HepG2 (cell line): Measurements from ENCODE around the gene ESYT3.

Experiments
- CEBPZ ChIP-seq: IDR thresholded peaks from 2 replicates; pipeline ENCODE4 v1.6.1; 2012; ENCODE audit warnings: low read length, improper control_type of control experiment
- GABPA ChIP-seq, 2 experiments: IDR thresholded peaks; 2 replicates each; pipeline ENCODE4 v1.6.1; 2011 to 2016; ENCODE audit warnings: low read depth in 2 of 2, low read length in 1 of 2, missing biosample characterization in 1 of 2, missing genetic modification characterization in 1 of 2
- MEF2D ChIP-seq: sonication (generic); formaldehyde crosslinking; IDR thresholded peaks from 2 replicates; pipeline ENCODE4 v1.5.1; 2020; ENCODE audit warnings: mild to moderate bottlenecking, missing genetic modification reagents
- POLR2AphosphoS5 ChIP-seq: IDR thresholded peaks from 2 replicates; pipeline ENCODE4 v1.6.1; 2012; ENCODE audit warnings: low read depth, low read length
- TF ChIP-seq, protein P1 (sequence below): sonication (generic); formaldehyde crosslinking; IDR thresholded peaks from 2 replicates; pipeline ENCODE4 v1.4.0; 2020; ENCODE audit warnings: missing genetic modification reagents, low read depth, mild to moderate bottlenecking, borderline replicate concordance
- TF ChIP-seq, protein P2 (sequence below), 2 experiments: sonication (generic) in 1 of 2; formaldehyde crosslinking in 1 of 2; IDR thresholded peaks; 2 replicates each; pipeline versions ENCODE4 v1.5.1 to v1.6.1; 2011 to 2020; ENCODE audit warnings: borderline replicate concordance in 1 of 2, low read depth in 1 of 2, low read length in 1 of 2, mild to moderate bottlenecking in 1 of 2, missing genetic modification reagents in 1 of 2, moderate library complexity in 1 of 2

DNA sequence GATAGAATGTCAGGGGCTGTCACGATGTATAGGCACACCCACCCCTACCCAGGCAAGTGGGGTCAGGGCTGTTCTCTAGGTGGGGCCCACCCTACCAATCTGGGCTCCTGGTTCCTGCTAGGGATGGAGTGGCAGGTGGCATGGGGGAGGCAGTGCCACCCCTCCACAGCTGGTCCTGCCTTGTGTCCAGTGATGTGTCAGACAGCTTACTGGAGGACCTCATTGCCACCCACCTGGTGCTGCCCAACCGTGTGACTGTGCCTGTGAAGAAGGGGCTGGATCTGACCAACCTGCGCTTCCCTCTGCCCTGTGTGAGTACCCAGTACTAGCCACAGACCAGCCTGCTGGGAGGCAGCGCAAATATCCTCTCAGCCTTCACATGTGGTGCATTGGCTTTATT, 27.5 kb downstream of the ESYT3 start:
- no peak for TF ChIP-seq GABPA (IDR thresholded peaks at IDR 0.05; ENCODE audit: low read depth, low read length)
- TF ChIP-seq GABPA (CRISPR knock-in tag; IDR thresholded peaks at IDR 0.05; ENCODE audit: low read depth): no peak
- TF ChIP-seq POLR2AphosphoS5: no peak
- TF ChIP-seq, protein P1, sequence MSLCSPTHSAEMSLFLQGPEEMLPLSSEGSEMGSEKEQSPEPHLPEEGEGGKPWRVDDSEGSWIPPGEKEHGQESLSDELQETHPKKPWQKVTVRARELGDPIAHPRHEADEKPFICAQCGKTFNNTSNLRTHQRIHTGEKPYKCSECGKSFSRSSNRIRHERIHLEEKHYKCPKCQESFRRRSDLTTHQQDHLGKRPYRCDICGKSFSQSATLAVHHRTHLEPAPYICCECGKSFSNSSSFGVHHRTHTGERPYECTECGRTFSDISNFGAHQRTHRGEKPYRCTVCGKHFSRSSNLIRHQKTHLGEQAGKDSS (CRISPR knock-in tag): no peak
- TF ChIP-seq, protein P2, sequence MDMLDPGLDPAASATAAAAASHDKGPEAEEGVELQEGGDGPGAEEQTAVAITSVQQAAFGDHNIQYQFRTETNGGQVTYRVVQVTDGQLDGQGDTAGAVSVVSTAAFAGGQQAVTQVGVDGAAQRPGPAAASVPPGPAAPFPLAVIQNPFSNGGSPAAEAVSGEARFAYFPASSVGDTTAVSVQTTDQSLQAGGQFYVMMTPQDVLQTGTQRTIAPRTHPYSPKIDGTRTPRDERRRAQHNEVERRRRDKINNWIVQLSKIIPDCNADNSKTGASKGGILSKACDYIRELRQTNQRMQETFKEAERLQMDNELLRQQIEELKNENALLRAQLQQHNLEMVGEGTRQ (IDR thresholded peaks at IDR 0.05; ENCODE audit: low read depth, low read length): no peak
- TF ChIP-seq, protein P2 (CRISPR knock-in tag; IDR thresholded peaks at IDR 0.05; ENCODE audit: borderline replicate concordance): no peak
- TF ChIP-seq MEF2D: no peak
- no peak for TF ChIP-seq CEBPZ
